Gastrocnemius medialis (tissue), 4 donors: Measurements from ENCODE around the gene CERK.
"Not testable (repeated sequence)": the region's sequence is repeated elsewhere in the genome, so short reads cannot be mapped to it uniquely, and the experiment has no call there.

ENCODE experiments used
- CTCF ChIP-seq, 5 experiments: fragments of 450-650 bp in 3 of 5; fragments of 200-600 bp in 2 of 5; sonication (generic) in 2 of 5; IDR thresholded peaks in 4 of 5; conservative IDR thresholded peaks in 1 of 5; 1 replicate in 4 of 5; 2 replicates in 1 of 5; pipeline ENCODE4 v1.5.1; 2016 to 2019; ENCODE audit warnings: antibody characterized with exemption in 5 of 5, mild to moderate bottlenecking in 3 of 5, moderate library complexity in 3 of 5
- POLR2A ChIP-seq, 2 donors: fragments of 450-650 bp; IDR thresholded peaks; one replicate each; pipeline ENCODE4 v1.6.1; 2017; ENCODE audit warnings: antibody characterized with exemption in 2 of 2, mild to moderate bottlenecking in 2 of 2, moderate library complexity in 2 of 2

GRCh38 chr22:46782200-46782599, 44.1 kb upstream of the CERK start:
- TF ChIP-seq CTCF (IDR thresholded peaks at IDR 0.05 in 4 of 5, conservative IDR thresholded peaks at IDR 0.05 in 1 of 5); POLR2A (IDR thresholded peaks at IDR 0.05): not testable (repeated sequence)
